ENCODE data around the gene KITLG.
"Not testable (repeated sequence)": the region's sequence is repeated elsewhere in the genome, so short reads cannot be mapped to it uniquely, and the experiment has no call there.

The KITLG gene

GRCh38 chr12:88575361-88575970 is 4.8 kb downstream of the KITLG start:
- DNase-seq = no peak

- DNase-seq = no peak
These were observed 6.0 kb downstream of the KITLG start for GRCh38 chr12:88574278-88574677.

- DNase-seq = no peak
These were observed 6.7 kb downstream of the KITLG start for GRCh38 chr12:88573583-88573982.

GRCh38 chr12:88572781-88573549 is 7.3 kb downstream of the KITLG start:
- DNase-seq = no peak

GRCh38 chr12:88571543-88571942 is 8.7 kb downstream of the KITLG start:
- no peak for DNase-seq

- no peak for DNase-seq
These were observed 10.2 kb downstream of the KITLG start for GRCh38 chr12:88570103-88570502.

GRCh38 chr12:88566430-88566829 is 13.8 kb downstream of the KITLG start:
- DNase-seq = no peak

- no peak for DNase-seq
These were observed 17.3 kb downstream of the KITLG start for GRCh38 chr12:88562846-88563582.

- DNase-seq = no peak
These were observed 18.1 kb downstream of the KITLG start for GRCh38 chr12:88562151-88562550.

- DNase-seq = no peak
These were observed 20.5 kb downstream of the KITLG start for GRCh38 chr12:88559772-88560171.

- no peak for DNase-seq
These were observed 21.1 kb downstream of the KITLG start for GRCh38 chr12:88559199-88559598.

GRCh38 chr12:88558340-88558867 is 21.9 kb downstream of the KITLG start:
- DNase-seq = no peak

- DNase-seq = no peak
These were observed 24.0 kb downstream of the KITLG start for GRCh38 chr12:88556213-88556774.

GRCh38 chr12:88553941-88554658 is 26.2 kb downstream of the KITLG start:
- DNase-seq = no peak

- DNase-seq = no peak
These were observed 27.6 kb downstream of the KITLG start for GRCh38 chr12:88552610-88553079.

GRCh38 chr12:88549929-88550328 is 30.3 kb downstream of the KITLG start:
- no peak for DNase-seq

- DNase-seq = not testable (repeated sequence)
These were observed 32.3 kb downstream of the KITLG start for GRCh38 chr12:88547949-88548348.

- DNase-seq = no peak
These were observed 33.4 kb downstream of the KITLG start for GRCh38 chr12:88546853-88547252.

- DNase-seq = no peak
These were observed 34.0 kb downstream of the KITLG start for GRCh38 chr12:88546226-88546625.

- no peak for DNase-seq
These were observed 35.0 kb downstream of the KITLG start for GRCh38 chr12:88544991-88545980.

- DNase-seq = no peak
These were observed 40.4 kb downstream of the KITLG start for GRCh38 chr12:88539893-88540292.
